LoVo (cell line): ENCODE results near the gene MT1M.
A peak's percentile ranks its signal among the peaks of the same experiment; 100 is the strongest.
"Not testable (repeated sequence)": the region's sequence is repeated elsewhere in the genome, so short reads cannot be mapped to it uniquely, and the experiment has no call there.

Experiments
- DNase-seq: peaks from one replicate; pipeline ENCODE4 v3.0.0-alpha.2; 2016; ENCODE audit warnings: low spot score

MT1M gene

GRCh38 chr16:56674570-56674969, 42.1 kb downstream of the MT1M start:
- not testable (repeated sequence) for DNase-seq

GRCh38 chr16:56675685-56676210, 43.3 kb downstream of the MT1M start:
- DNase-seq, result no peak

DNA sequence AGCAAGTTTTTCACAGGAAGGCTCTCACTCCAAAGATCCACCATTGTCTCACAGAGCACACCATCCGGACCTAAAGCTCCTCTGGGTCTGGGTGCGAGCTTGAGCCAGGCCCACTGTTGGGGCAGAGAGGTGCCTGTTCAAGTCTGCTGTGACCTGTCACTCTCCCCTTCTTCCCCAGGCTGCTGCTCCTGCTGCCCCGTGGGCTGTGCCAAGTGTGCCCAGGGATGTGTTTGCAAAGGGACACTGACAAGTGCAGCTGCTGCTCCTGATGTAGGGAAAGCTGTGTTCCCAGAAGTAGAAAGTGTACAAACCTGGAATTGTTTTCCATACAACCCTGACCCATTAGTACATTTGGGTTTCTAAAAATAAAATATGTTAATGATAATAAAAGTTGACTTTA, 45.0 kb downstream of the MT1M start:
- no peak for DNase-seq

DNA sequence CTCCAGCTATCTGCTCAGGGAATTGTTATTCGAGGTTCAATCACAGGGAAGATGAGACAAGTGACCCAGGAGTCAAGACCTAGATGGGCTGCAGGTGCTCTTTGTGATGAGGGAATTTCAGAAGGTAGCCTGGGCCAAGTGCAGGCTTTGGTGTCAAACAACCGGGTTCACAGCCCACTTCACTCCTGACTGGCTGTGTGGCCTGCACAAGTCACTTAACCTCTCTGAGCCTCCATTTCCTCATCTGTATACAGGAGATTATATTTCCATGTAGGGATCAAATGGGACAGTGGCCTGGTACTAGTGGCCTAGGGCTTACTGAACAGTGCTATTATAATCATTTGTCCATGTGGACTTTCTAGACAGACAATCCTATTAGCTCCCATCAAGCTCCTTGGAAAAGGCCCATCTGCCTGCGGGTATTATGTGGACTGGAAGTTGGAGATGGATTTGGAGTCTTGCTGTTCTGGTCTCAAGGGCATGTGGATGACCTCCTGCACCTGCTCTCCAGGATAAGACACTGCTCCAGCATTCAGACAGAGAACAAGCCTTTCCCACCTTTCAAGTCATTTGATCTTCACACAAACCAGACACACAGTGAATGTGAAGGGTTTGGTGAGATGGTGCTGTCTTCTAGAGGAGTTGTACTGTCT, 46.7 kb downstream of the MT1M start:
- DNase-seq, result no peak

DNA sequence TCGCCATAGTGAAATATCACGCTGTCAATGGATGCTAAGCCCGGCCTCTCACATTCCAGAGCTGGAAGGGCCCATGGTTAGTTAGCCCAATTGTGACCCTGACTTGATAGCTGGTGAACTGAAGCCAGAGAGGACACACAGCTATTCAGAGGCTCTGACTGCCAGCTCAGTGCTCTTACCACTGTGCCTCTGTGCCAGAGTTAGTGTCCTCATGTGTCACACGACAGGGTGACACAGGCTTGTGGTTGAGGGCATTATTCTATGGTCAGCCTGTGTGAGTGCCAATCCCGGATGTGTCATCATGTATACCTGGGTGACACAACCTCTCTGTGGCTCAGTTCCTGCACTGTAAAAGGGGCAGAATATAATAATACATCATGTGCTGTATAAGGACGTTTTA, 47.4 kb downstream of the MT1M start:
- DNase-seq, result peak; percentile 42

DNA sequence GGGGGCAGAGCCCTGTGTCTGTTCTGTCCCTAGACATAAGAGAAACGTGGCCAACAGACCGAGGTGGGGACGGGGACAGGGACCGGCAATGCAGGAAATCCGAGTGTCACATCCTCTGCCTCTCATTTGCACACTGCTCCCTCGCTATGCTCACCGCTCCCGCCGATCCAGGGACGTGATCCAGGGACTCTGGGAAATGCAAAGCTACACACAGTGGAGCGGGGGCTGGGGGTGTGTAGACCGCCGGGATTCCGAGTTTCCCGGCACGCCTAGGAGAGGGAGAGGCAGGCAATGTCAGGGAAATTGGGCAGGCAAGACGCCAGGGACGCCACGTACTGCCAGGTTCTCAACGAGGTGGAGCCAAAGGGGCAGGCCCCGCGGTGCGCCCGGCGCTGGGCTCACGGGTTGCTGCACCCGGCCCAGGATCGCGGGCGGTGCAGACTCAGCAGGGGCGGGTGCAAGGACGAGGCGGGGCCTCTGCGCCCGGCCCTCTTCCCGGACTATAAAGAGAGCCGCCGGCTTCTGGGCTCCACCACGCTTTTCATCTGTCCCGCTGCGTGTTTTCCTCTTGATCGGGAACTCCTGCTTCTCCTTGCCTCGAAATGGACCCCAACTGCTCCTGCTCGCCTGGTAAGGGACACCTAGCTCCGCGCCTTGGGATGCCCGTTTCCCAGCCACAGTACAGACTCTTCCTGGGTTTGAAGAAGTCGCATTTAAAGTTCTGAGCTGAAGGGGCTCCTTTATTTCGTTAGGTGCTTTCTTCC, 49.7 kb downstream of the MT1M start, which contains the start of gene MT1X:
Gene MT1X, plus strand, starts transcription at position 532 of the 764 bp plus-strand sequence. Its CDS starts 71 bp downstream, at position 603.
- peak; percentile 93 for DNase-seq

DNA sequence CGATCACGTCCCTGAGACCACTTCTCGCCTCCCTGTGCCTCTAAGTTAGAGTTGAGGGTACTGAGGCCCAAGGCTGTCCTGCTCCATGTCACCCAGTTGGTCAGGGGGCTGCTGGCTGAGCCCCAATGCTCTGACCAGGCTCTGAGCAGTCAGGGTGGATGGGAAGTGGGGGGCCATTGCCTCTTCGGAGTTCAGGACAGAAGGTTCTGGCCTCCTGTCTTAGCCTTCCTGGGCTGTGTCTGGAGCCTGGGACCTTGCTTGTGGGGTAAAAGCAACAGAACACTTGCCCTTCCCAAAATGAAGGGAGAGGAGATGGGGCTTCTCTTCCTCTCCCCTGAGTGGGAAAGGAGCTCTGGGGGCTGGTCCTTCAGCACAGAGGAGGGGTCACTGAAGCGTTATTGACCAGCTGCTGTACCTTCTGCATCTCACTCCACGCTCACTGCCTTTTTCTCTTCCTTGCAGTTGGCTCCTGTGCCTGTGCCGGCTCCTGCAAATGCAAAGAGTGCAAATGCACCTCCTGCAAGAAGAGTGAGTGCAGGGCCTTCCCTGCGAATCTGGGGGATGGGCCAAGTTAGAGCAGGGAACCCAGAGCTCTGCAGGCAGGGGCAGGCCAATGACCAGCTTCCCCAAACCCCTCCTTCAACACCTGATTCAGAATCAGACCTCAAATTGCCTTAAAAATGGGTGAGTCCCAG, 50.4 kb downstream of the MT1M start:
- DNase-seq, result no peak
